Fibroblast of lung (primary cell): ENCODE measurements around the gene PCGF2.
"Not testable (repeated sequence)": the region's sequence is repeated elsewhere in the genome, so short reads cannot be mapped to it uniquely, and the experiment has no call there.

ENCODE experiments used
- EZH2 ChIP-seq: IDR thresholded peaks from 2 replicates; pipeline ENCODE4 v1.5.1; 2012; ENCODE audit warnings: low read length, control low read depth, mild to moderate bottlenecking; ENCODE audit errors: missing control alignments
- TF ChIP-seq, protein P1 (sequence below), 2 donors: IDR thresholded peaks in 1 of 2; conservative IDR thresholded peaks in 1 of 2; 1 replicate in 1 of 2; 2 replicates in 1 of 2; pipeline ENCODE4 v1.5.1; 2011 to 2012; ENCODE audit warnings: low read length in 2 of 2, control low read depth in 1 of 2, inconsistent platforms in 1 of 2, low read depth in 1 of 2, mild to moderate bottlenecking in 1 of 2

DNA sequence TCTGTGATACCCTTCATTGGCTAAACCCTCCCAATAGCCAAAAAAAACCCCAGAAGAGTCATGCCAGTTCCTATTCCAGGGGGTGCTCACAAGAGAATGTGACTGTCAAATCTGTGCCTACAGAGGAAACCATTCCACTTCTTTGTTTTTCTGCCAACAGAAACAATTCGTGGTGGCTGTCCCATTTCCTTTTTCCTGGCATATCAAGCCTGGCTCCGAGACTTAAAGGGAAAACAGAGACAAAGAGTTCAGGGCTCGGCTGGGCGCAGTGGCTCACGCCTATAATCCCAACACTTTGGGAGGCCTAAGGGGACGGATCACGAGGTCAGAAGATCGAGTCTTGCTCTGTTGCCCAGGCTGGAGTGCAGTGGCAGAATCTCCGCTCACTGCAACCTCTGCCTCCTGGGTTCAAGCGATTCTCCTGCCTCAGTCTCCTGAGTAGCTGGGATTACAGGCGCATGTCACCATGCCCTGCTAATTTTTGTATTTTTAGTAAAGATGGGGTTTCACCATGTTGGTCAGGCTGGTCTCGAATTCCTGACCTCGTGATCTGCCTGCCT is 42.1 kb upstream of the PCGF2 start:
- TF ChIP-seq EZH2, result not testable (repeated sequence)
- TF ChIP-seq, protein P1, sequence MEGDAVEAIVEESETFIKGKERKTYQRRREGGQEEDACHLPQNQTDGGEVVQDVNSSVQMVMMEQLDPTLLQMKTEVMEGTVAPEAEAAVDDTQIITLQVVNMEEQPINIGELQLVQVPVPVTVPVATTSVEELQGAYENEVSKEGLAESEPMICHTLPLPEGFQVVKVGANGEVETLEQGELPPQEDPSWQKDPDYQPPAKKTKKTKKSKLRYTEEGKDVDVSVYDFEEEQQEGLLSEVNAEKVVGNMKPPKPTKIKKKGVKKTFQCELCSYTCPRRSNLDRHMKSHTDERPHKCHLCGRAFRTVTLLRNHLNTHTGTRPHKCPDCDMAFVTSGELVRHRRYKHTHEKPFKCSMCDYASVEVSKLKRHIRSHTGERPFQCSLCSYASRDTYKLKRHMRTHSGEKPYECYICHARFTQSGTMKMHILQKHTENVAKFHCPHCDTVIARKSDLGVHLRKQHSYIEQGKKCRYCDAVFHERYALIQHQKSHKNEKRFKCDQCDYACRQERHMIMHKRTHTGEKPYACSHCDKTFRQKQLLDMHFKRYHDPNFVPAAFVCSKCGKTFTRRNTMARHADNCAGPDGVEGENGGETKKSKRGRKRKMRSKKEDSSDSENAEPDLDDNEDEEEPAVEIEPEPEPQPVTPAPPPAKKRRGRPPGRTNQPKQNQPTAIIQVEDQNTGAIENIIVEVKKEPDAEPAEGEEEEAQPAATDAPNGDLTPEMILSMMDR (conservative IDR thresholded peaks at IDR 0.05 in 1 of 2, IDR thresholded peaks at IDR 0.05 in 1 of 2; ENCODE audit: low read depth in 1 of 2, low read length in 2 of 2), result not testable (repeated sequence)
